Right lobe of liver (tissue), 4 donors: ENCODE results near the gene FOXP1.

Experiments
- POLR2A ChIP-seq: fragments of 450-650 bp; IDR thresholded peaks from one replicate; pipeline ENCODE4 v1.6.1; 2017; ENCODE audit warnings: antibody characterized with exemption, mild to moderate bottlenecking
- TF ChIP-seq, protein P1 (sequence below), 4 donors: fragments of 200-600 bp in 3 of 4; fragments of 450-650 bp in 1 of 4; IDR thresholded peaks; one replicate each; pipeline versions ENCODE4 v1.5.1 to v1.8.0; 2016 to 2022; ENCODE audit warnings: antibody characterized with exemption in 4 of 4, mild to moderate bottlenecking in 2 of 4
- donor health status: DM: no; HTN: no; CAD: no.
- donor health status: DM: no; HTN: no; CAD: no.
- donor health status: DM: no; HTN: yes; CAD: no.

DNA sequence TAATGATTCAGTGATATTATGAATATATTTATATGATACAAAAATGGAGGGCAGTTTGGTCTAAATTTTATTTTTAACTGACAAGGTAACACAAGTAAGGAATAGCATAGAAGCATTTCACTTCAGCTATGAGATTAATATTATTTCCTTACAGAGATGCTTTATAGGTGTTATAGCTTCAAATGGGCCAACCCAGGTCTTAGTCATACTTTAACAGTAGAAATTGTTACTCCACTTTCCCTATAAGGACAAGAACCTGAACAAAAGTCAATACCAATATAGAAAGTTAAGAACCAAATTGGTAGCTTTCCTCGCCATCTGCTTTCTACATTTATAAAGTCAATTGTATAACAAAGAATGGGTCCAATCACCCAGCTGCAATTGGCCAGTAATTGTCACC, 570.6 kb downstream of the FOXP1 start:
- TF ChIP-seq, protein P1, sequence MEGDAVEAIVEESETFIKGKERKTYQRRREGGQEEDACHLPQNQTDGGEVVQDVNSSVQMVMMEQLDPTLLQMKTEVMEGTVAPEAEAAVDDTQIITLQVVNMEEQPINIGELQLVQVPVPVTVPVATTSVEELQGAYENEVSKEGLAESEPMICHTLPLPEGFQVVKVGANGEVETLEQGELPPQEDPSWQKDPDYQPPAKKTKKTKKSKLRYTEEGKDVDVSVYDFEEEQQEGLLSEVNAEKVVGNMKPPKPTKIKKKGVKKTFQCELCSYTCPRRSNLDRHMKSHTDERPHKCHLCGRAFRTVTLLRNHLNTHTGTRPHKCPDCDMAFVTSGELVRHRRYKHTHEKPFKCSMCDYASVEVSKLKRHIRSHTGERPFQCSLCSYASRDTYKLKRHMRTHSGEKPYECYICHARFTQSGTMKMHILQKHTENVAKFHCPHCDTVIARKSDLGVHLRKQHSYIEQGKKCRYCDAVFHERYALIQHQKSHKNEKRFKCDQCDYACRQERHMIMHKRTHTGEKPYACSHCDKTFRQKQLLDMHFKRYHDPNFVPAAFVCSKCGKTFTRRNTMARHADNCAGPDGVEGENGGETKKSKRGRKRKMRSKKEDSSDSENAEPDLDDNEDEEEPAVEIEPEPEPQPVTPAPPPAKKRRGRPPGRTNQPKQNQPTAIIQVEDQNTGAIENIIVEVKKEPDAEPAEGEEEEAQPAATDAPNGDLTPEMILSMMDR (IDR thresholded peaks at IDR 0.05) = no peak
- no peak for TF ChIP-seq POLR2A
